NCI-H2171 (cell line): ENCODE data around the gene ZNF521.

Experiments used
- DNase-seq: peaks from one replicate; lab custom pipeline; 2025; lab: John Stamatoyannopoulos, UW

The ZNF521 gene

GRCh38 chr18:25123438-25124232 lies 228.3 kb downstream of the ZNF521 start:
- no peak for DNase-seq

- DNase-seq: no peak
These were observed 230.5 kb downstream of the ZNF521 start for GRCh38 chr18:25121442-25121841.

DNA sequence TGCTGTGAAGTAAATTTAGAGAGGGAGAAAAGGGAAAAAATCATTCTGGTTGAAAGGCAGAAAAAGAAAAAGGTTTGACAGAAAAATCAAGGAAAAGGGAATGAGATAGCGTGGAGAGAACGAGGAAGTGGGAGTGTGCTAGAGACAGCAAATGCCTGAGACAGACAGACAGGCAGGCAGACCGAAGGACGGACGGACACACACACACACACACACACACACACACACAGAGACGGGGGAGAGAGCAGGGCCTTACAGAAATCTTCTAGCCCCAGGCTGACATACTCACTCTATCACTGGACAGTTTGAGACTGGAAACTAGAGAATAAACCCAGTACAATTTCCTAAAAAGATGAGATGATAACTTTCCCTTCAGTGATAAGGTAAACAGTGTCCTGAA lies 238.4 kb downstream of the ZNF521 start:
- no peak for DNase-seq

DNA sequence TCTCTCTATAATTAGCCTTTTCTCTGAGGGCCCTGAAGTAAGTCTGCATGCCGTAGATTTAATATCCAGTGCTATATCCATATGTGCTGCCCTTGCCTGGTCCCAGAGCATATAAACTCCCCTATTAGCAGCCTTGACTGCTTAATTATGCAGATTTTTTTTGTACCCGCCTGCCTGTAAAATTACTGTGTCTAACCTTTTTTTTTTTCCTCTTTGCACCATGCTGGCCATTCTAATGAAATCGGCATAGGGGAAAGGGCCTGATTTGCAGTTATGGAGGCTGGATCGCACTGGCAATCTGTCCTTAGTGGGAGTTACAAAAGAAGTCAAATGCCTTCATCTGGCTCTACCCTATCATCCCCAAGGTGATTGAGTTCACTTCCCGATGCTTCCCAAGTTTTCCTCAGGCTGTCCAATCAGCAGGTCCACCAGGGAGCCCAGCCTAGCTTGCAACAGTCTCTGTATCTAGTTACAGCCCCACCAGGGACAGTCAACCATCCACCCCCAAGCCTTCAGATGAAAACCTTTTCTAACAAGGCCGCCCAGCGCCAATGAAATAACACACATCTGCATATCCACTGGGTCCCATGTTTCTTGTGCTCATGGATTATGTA lies 239.0 kb downstream of the ZNF521 start:
- DNase-seq: no peak

- no peak for DNase-seq
These were observed 240.3 kb downstream of the ZNF521 start for GRCh38 chr18:25111377-25112288.

DNA sequence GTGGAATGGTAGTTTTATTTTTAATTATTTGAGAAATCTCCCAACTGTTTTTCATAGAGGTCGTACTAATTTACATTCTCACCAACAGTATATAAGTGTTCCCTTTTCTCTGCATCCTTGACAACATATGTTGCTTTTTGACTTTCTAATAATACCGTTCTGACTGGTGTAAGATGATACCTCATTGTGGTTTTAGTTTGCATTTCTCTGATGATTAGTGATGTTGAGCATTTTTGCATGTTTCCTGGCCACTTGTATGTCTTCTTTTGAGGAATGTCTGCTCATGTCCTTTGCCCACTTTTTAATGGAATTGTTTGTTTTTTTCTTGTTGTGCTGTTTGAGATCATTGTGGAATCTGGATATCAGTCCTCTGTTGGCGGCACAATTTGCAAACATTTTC lies 242.5 kb downstream of the ZNF521 start:
- no peak for DNase-seq

GRCh38 chr18:25103468-25104155 lies 248.4 kb downstream of the ZNF521 start:
- no peak for DNase-seq

DNA sequence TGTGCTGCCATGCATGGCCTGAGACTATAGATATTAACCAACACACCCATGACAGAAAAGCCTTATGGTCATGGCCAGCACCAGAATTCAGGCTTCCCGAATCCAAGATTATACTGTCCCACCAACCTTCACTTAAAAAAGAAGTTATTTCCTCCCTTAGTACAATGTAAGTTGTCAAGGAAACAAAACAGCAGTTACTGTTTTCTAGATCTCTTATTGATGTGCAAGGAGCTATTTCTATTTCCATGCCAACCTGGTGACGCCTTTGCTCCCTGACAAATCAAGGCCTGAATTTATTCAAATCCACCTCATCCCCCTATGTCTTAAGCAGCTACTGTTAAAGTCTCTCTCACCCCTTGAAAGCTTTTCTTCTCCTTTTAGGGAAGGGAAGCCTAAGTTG lies 249.3 kb downstream of the ZNF521 start:
- DNase-seq: no peak

DNA sequence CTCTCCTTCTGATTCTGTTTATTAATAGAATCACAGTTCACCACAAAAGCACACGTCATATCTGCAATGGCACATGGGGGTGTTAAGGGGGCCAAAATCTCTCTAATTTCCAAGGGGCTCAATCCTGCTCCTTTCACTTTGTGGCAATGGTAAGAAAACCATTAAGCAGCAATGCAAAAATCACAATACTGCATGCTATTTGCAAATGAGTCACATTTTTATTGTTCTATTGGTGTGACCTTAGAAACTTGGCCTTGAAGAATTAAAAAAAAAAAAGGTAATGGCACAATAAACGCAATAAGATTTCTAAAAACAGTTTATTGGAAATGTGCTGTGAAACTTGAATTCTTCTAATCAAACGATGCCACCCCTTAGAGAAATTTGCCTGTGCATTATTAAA lies 251.5 kb downstream of the ZNF521 start:
- no peak for DNase-seq

DNA sequence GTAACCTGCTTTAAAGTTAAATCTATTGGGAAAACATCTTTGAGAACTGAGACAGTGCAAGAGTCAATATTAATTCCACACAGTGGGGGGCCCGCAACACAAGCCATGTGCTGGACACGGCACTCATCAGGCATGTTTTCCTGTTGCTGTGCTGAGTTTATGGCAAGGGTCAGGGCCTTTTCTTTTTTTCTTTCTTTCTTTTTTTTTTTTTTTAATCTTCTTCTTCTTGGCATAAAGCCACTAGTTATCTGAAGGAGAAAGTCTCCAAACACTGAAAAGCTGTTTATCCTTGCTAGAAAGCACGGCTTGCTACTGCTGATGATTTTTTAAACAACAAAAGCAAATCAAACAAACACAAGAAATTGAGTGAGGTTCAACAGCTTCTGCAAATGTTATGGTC lies 252.1 kb downstream of the ZNF521 start:
- no peak for DNase-seq

- DNase-seq: no peak
These were observed 254.4 kb downstream of the ZNF521 start for GRCh38 chr18:25097569-25098056.

- DNase-seq: no peak
These were observed 254.9 kb downstream of the ZNF521 start for GRCh38 chr18:25097057-25097456.

DNA sequence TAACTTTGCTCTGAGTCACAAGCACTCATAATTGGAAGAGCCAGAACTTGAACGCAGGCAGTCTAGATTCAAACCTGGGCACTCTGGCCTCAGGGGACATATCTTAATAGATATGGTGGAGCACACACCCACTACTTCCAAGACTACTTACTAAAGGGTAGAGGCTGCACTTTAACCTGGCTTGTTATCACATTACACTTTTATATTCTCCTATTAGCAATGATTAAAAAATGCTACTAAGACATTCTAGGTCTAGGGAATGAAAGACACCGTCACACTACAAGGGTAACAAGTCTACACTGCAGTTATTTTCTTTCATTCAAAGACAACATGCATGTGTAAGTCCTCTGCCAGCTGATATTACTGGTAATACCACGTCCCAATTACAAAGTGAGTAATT lies 258.8 kb downstream of the ZNF521 start:
- no peak for DNase-seq

GRCh38 chr18:25089470-25089869 lies 262.5 kb downstream of the ZNF521 start:
- no peak for DNase-seq

GRCh38 chr18:25086876-25087275 lies 265.1 kb downstream of the ZNF521 start:
- no peak for DNase-seq

DNA sequence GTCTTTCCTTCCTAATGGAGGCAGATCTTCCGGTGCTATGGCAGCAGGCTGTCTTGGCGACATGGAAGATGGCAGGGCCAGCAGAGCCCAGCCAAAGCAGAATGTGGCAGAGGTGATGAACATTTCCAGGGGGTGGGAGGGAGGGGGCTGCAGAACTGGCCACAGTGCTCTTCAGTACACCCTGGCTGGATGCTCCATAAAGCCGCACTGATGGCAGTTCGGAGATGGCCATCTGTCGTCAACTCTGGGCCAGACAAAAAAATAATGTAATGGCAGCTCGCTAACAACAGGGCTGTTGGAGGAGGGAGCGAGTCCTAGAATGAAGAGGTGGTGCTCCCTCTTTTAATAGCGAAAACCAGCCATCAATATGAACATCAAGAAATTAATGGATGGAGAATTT lies 271.0 kb downstream of the ZNF521 start:
- no peak for DNase-seq

DNA sequence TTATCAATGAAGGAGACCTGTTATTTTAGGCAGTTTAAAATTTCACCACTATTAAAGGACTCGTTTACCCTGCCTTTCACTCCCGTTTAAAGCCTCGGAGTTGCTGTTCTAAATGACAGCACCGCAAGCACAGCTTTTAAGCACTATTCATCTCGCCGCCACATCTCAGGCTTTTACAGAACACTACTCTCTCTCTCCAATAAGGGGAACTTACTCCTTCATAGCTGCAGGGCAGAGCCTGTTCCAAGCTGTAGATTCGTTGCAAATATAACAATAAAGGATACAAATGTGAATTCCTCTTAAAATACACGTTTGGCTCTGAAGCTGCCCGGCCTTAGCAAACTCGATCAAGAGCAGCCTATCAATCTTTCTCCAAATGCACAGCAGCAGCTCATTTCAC lies 271.8 kb downstream of the ZNF521 start:
- DNase-seq: no peak

DNA sequence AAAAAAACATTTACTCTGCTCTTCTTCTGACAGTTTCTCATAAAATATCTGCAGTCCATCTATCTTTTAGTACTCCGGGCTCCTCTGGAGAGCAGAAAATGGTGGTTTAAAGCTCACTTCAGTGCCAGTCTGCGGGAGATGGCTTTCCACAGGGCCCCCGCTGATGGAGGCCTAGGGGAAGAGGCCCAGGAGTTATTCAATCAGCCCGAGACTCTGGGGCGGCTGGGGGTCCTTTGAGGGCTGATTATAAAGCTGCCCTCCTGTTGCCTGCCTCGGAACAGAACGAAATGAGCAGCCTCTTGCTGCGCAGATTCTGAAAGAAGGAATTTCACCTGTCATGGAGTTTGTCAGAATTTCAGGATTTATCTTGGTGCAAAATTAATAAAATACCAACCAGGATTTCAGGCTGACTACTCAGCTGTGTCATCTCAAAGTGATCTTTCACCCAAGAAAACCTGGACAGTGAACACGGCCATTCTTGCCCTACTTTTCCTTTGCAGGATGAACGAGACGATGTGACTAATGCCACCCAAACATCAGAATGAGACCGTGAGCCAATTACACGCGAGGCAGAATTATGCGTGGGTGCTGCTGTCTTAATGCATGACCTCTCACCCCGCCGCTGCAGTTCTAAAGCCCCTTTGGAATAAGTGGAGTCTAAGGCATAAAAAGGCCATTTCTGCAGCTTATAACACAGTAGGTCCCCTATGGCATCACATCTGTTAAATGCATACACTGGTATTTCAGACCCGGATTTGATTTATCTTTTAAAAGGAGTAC lies 273.8 kb downstream of the ZNF521 start:
- DNase-seq: no peak

DNA sequence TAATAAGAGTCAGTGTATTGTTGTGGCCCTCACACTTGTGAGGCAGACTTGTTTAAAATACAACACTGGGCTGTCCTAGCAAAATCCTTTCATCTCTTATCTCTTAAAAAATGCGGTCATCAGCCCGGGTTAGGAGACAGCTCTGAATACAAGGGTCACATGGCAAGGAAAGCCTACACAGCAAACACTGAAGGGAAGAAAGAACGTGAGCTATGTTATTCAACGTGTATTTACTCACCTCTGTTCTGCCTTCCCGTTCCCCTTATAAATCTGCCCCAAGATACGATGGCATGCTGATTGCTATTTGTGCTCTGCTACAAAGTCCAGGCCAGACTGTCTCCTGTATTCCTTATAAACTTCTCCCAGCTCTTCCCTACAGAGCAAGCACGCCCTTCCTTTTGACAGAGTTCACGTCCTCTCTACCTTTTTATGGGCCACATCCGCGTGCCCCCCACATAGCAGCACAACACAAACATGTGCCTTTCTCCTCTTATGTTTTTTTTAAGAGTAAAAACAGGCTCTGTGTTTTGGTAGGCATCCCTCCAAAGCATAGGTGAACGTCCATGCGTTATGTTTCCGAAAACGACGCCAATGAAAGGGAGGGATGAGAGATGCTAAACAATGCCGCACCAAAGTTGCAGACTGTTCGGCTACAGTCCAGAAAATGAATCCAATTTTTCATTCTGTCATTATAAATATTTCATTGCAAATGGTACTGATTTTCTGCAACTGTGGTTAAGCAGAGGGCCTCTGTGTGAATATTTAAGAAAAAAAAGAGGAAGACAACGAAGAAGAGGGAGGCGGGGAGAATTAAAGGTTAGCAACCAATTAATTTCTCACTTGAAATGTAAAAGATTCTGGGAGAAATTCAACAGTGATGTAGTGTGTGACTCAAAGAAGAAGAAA lies 274.7 kb downstream of the ZNF521 start:
- DNase-seq: no peak

GRCh38 chr18:25075783-25076182 lies 276.2 kb downstream of the ZNF521 start:
- DNase-seq: no peak
